K562 (cell line): ENCODE results near the gene CDK11B. TPM values are rescaled to one million over a fixed set of nuclear protein-coding genes. Genes with fewer than 3 reads are reported as not detected.
A peak's percentile ranks its signal among the peaks of the same experiment; 100 is the strongest.
"Not testable (repeated sequence)": the region's sequence is repeated elsewhere in the genome, so short reads cannot be mapped to it uniquely, and the experiment has no call there.

Source experiments
- ATAC-seq: fragments of 200-7000 bp; cut with Tn5 transposase; 3 replicates; pipeline ENCODE4 v1.9.1; 2020; ENCODE audit warnings: moderate library complexity
- BruUV-seq: library from RNA; stranded (reverse); fragments of 400-500 nt; replicated peaks from 2 replicates; lab custom pipeline; 2021; lab: Mats Ljungman, UMichigan
- CTCF ChIA-PET: fragments of 300-600 bp; formaldehyde crosslinking; extraction: SDS; loops from one replicate; lab custom pipeline; 2021; ENCODE audit warnings: low intra/inter-chr PET ratio; lab: Yijun Ruan, JAX
- POLR2A ChIA-PET: fragments of 300-600, 350-650 bp; sonication (Branson Sonifier 250); formaldehyde crosslinking; extraction: SDS; loops from one replicate; lab custom pipeline; 2021; ENCODE audit warnings: antibody characterized with exemption, inconsistent platforms; lab: Yijun Ruan, JAX
- DNase-seq, 4 experiments: peaks; one replicate each; pipeline versions ENCODE4 v3.0.0 to v3.0.0-alpha.2; 2011 to 2018; ENCODE audit warnings: low spot score in 3 of 4, mixed read lengths in 3 of 4; ENCODE audit errors: extremely low read depth in 1 of 4
- FAIRE-seq: peaks from 2 replicates; lab custom pipeline; 2011; peaks lifted over from hg19 to GRCh38; lab: Jason Lieb, UNC
- H2AFZ ChIP-seq: 2 replicates; pipeline ENCODE4 v1.6.0; 2011; ENCODE audit warnings: low read depth, low read length, control low read depth, inconsistent platforms
- H3K27ac ChIP-seq: fragments of 200-600 bp; 3 replicates; pipeline ENCODE4 v1.8.0; 2011; ENCODE audit warnings: low read depth, mild to moderate bottlenecking, control low read depth, inconsistent platforms, low read length, moderate library complexity, mixed read lengths; ENCODE audit errors: extremely low read depth
- H3K27me3 ChIP-seq, 2 experiments: fragments of 300-600 bp in 1 of 2; 2 replicates in 1 of 2; 3 replicates in 1 of 2; pipeline versions ENCODE4 v1.6.0 to v1.8.0; 2011; ENCODE audit warnings: inconsistent platforms in 2 of 2, low read length in 2 of 2, mild to moderate bottlenecking in 1 of 2, mixed read lengths in 1 of 2, moderate library complexity in 1 of 2; ENCODE audit not compliant: control insufficient read depth in 2 of 2, insufficient read depth in 2 of 2
- H3K36me3 ChIP-seq: fragments of 300-600 bp; 3 replicates; pipeline ENCODE4 v1.8.0; 2011; ENCODE audit warnings: mild to moderate bottlenecking, low read length, inconsistent platforms; ENCODE audit not compliant: control insufficient read depth, insufficient read depth
- H3K4me1 ChIP-seq, 2 experiments: fragments of 200-600 bp in 1 of 2; replicated peaks in 1 of 2; 2 replicates in 1 of 2; 3 replicates in 1 of 2; pipeline versions ENCODE4 v1.5.1 to v1.8.0; 2011; ENCODE audit warnings: inconsistent platforms in 2 of 2, low read length in 2 of 2, mild to moderate bottlenecking in 1 of 2, mixed read lengths in 1 of 2, moderate library complexity in 1 of 2; ENCODE audit not compliant: control insufficient read depth in 2 of 2, insufficient read depth in 2 of 2
- H3K4me2 ChIP-seq: 2 replicates; pipeline ENCODE4 v1.6.1; 2011; ENCODE audit warnings: low read length, control low read depth, inconsistent platforms, mixed read lengths; ENCODE audit not compliant: insufficient read depth
- H3K4me3 ChIP-seq: fragments of 200-600 bp; sonication (generic), shearing (Covaris generic); 2 replicates; pipeline ENCODE4 v1.5.1; 2016; ENCODE audit warnings: control low read depth, inconsistent platforms
- H3K79me2 ChIP-seq: fragments of 200-600 bp; 3 replicates; pipeline ENCODE4 v1.8.0; 2011; ENCODE audit warnings: low read length, inconsistent platforms; ENCODE audit not compliant: control insufficient read depth, insufficient read depth
- H3K9ac ChIP-seq, 2 experiments: 2 replicates each; pipeline versions ENCODE4 v1.6.0 to v1.6.1; 2011; ENCODE audit warnings: low read depth in 2 of 2, low read length in 2 of 2, control low read depth in 1 of 2, inconsistent platforms in 1 of 2, mild to moderate bottlenecking in 1 of 2, mixed read lengths in 1 of 2; ENCODE audit not compliant: insufficient read depth in 1 of 2
- H3K9me1 ChIP-seq: one replicate; pipeline ENCODE4 v1.6.0; 2011; ENCODE audit warnings: inconsistent platforms, mild to moderate bottlenecking, low read length, moderate library complexity; ENCODE audit not compliant: control insufficient read depth, insufficient read depth
- H3K9me3 ChIP-seq: replicated peaks from 2 replicates; pipeline ENCODE4 v1.5.1; 2011; ENCODE audit warnings: low read depth, low read length, inconsistent platforms; ENCODE audit not compliant: control insufficient read depth, insufficient read depth
- H4K20me1 ChIP-seq: replicated peaks from 2 replicates; pipeline ENCODE4 v1.6.1; 2011; ENCODE audit warnings: low read length, inconsistent platforms, mixed read lengths; ENCODE audit not compliant: control insufficient read depth, insufficient read depth
- DDX20 ChIP-seq: fragments of 450-650 bp; IDR thresholded peaks from 2 replicates; pipeline ENCODE4 v1.6.1; 2016; ENCODE audit warnings: missing genetic modification characterization, low read depth, mild to moderate bottlenecking, missing compliant biosample characterization, moderate library complexity
- SLC30A9 ChIP-seq: fragments of 250-450 bp; sonication (Bioruptor Pico); IDR thresholded peaks from 2 replicates; pipeline ENCODE4 v1.8.0; 2022; ENCODE audit warnings: mild to moderate bottlenecking, moderate library complexity
- TCF3 ChIP-seq: sonication (generic); formaldehyde crosslinking; IDR thresholded peaks from 2 replicates; pipeline ENCODE4 v1.4.0; 2020; ENCODE audit warnings: mild to moderate bottlenecking, missing genetic modification reagents
- ZNF239 ChIP-seq: fragments of 250-450 bp; sonication (Bioruptor Pico); IDR thresholded peaks from 2 replicates; pipeline ENCODE4 v1.4.0; 2020; ENCODE audit warnings: mild to moderate bottlenecking
- WGBS: fragments of 100-300 bp; shearing (Covaris generic); methylation state at CpG from one replicate; pipeline ENCODE4 v1.1.6; 2016; ENCODE audit warnings: low coverage, mixed read lengths; ENCODE audit not compliant: insufficient coverage; ENCODE audit errors: missing lambda C conversion rate; 5-methylcytosine and 5-hydroxymethylcytosine counted together
- in situ Hi-C: fragments of 300-500 bp; cut with MboI; formaldehyde crosslinking; loops from 4 replicates; pipeline ENCODE4 v1.15.0; 2018; ENCODE audit warnings: inconsistent platforms, mixed read lengths
- intact Hi-C: fragments of 100-400 bp; cut with micrococcal nuclease; formaldehyde crosslinking; loops from 2 replicates; pipeline ENCODE4 v1.14.2; 2022
- polyA plus RNA-seq, 8 experiments: library from polyadenylated mRNA; depleted of rRNA in 4 of 8; stranded (reverse) in 5 of 8; unstranded in 3 of 8; fragments of >200 nt; fragmentation: Nextera tagmentation in 2 of 8; fragmentation: Illumina TruSeq in 1 of 8; extraction: Ambion mirVana in 2 of 8; extraction: Trizol in 1 of 8; gene quantifications; 2 replicates each; pipeline versions ENCODE4 v1.2.1 to v1.2.3, GENCODE V29; 2011 to 2014; ENCODE audit warnings: inconsistent platforms in 1 of 8, missing spikeins in 1 of 8
- total RNA-seq, 7 experiments: library from RNA; depleted of rRNA in 6 of 7; stranded (reverse); fragments of >200 nt in 6 of 7; fragmentation: Illumina TruSeq in 2 of 7; extraction: Trizol in 2 of 7; gene quantifications; 2 replicates each; pipeline versions ENCODE4 v1.2.1 to v1.2.3, GENCODE V29; 2011 to 2021; ENCODE audit warnings: low replicate concordance in 1 of 7

Gene CDK11B
- total and polyA plus RNA-seq, 9 of the 15 experiments (the other 6 are each of a cell fraction or from before 2014, with no cell fraction given): 2.8 to 52.2 (median 19.5) TPM

DNA sequence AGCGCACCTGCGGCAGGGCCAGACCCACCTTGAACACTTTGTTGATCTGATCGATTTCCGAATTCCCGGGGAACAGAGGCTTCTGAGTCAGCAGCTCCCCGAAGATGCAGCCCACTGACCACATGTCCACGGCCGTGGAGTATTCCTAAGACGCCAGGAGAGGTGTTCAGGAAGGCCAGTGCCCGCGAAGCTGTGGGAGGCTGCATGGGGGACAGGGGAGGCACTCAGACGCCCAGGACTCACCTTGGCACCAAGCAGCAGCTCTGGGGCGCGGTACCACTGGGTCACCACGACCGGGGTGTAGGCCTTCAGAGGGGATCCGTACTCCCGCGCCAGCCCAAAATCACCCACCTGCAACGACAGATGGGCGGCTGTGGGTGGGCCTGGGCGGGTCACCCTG, 45.0 kb upstream of the CDK11B start (continued):
- TF ChIP-seq TCF3 (CRISPR knock-in tag) (no peak), DDX20 (no peak), ZNF239 (CRISPR knock-in tag) (no peak), SLC30A9 (CRISPR knock-in tag) (no peak)

GRCh38 chr1:1702506-1702905, 43.7 kb upstream of the CDK11B start:
- H3K9me1 ChIP-seq, BruUV-seq, POLR2A ChIA-PET, H3K27ac ChIP-seq, H3K9ac ChIP-seq, H2AFZ ChIP-seq, H3K4me2 ChIP-seq, DNase-seq, H4K20me1 ChIP-seq, H3K4me3 ChIP-seq, H3K4me1 ChIP-seq, intact Hi-C loops, H3K79me2 ChIP-seq, H3K9me3 ChIP-seq, in situ Hi-C loops, ATAC-seq, H3K27me3 ChIP-seq, CTCF ChIA-PET: not testable (repeated sequence)
- WGBS: 90% methylated on average over 2 of the region's 18 CpGs
- FAIRE-seq: peak; percentile 74
- peaks cover 18% of the 10 kb centered on the region; the same call in 1 of the 3 replicates for H3K36me3 ChIP-seq

DNA sequence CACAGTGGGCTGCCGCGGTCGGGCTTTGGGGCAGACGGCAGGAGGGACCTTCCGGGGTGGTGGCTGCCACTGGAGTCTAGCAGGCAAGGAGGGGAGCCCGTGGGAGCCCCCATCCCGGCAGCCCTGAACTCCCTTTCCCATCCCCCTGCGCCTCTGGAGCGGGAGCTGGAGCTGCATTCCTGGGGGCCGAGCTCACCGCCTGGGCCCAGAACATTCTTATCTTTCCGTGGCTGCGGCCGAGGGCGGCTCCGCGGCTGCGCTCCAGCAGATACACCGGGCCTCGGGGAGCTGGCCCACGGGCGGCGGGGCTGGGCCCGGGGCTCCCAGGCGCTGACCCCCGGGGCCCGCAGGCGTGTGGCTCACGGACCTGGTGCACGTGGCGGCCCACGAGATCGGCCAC, 41.8 kb upstream of the CDK11B start:
- H3K4me2 ChIP-seq, H3K4me1 ChIP-seq, POLR2A ChIA-PET, DNase-seq, H3K9me3 ChIP-seq, CTCF ChIA-PET, intact Hi-C loops, H2AFZ ChIP-seq, H3K9ac ChIP-seq, H3K27me3 ChIP-seq, H3K27ac ChIP-seq, H3K9me1 ChIP-seq, H3K4me3 ChIP-seq, in situ Hi-C loops, H3K79me2 ChIP-seq, BruUV-seq, H4K20me1 ChIP-seq: not testable (repeated sequence)
- peak; percentile 23; the same call in 2 of the 3 replicates for ATAC-seq
- peaks cover 11% of the 10 kb centered on the region; the same call in 1 of the 3 replicates for H3K36me3 ChIP-seq
- no CpG with 5 or more reads among the region's 33 CpGs for WGBS
- peak; percentile 35 for FAIRE-seq

- H3K9me1 ChIP-seq, H3K4me1 ChIP-seq, H3K79me2 ChIP-seq, H3K4me2 ChIP-seq, H3K9me3 ChIP-seq, H3K27me3 ChIP-seq, FAIRE-seq, H3K9ac ChIP-seq, CTCF ChIA-PET, ATAC-seq, POLR2A ChIA-PET, H3K4me3 ChIP-seq, intact Hi-C loops, H4K20me1 ChIP-seq, H3K27ac ChIP-seq, DNase-seq, in situ Hi-C loops, H2AFZ ChIP-seq, BruUV-seq: not testable (repeated sequence)
- no CpG with 5 or more reads among the region's 45 CpGs for WGBS
- H3K36me3 ChIP-seq: peaks cover 11% of the 10 kb centered on the region; the same call in 1 of the 3 replicates
Measured at GRCh38 chr1:1700067-1700466, 41.3 kb upstream of the CDK11B start.
